GM21390 (cell line): ENCODE measurements around the gene CD248.
"Not testable (repeated sequence)": the region's sequence is repeated elsewhere in the genome, so short reads cannot be mapped to it uniquely, and the experiment has no call there.

Source experiments
- ATAC-seq: cut with Tn5 transposase; IDR thresholded peaks from one replicate; pipeline ENCODE4 v1.9.1; 2021; ENCODE audit not compliant: unreplicated experiment

The CD248 gene

DNA sequence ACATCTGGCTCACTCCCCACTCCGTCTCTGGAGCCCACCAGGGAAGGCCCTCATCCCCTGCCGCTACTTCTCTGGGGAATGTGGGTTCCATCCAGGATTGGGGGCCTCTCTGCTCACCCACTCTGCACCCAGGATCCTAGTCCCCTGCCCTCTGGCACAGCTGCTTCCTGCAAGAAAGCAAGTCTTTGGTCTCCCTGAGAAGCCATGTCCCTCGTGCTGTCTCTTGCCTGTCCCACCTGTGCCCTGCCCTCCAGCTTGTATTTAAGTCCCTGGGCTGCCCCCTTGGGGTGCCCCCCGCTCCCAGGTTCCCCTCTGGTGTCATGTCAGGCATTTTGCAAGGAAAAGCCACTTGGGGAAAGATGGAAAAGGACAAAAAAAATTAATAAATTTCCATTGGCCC, 39.8 kb downstream of the CD248 start:
- ATAC-seq = not testable (repeated sequence)

DNA sequence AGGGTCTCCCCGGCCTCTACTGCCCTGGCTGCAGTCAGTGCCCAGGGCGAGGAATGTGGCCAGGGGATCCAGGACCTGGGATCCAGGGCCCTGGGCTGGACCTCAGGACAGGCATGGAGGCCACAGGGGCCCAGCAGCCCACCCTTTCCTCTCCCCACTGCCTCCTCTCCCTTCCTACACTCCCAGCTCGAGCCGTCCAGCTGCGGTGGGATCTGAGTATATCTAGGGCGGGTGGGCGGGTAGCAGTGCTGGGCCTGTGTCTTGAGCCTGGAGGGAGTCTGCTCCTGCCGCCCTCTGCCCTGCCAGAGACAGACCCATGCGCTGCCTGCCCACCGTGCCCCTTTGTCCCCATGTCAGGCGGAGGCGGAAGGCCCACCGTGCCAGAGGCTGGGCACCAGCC, 40.2 kb downstream of the CD248 start:
- not testable (repeated sequence) for ATAC-seq

DNA sequence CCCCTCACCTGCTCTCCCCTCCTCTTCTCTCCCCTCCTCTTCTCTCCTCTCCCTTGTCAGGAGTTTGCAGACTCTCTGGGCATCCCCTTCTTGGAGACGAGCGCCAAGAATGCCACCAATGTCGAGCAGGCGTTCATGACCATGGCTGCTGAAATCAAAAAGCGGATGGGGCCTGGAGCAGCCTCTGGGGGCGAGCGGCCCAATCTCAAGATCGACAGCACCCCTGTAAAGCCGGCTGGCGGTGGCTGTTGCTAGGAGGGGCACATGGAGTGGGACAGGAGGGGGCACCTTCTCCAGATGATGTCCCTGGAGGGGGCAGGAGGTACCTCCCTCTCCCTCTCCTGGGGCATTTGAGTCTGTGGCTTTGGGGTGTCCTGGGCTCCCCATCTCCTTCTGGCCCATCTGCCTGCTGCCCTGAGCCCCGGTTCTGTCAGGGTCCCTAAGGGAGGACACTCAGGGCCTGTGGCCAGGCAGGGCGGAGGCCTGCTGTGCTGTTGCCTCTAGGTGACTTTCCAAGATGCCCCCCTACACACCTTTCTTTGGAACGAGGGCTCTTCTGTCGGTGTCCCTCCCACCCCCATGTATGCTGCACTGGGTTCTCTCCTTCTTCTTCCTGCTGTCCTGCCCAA, 40.7 kb downstream of the CD248 start:
- ATAC-seq = no peak

DNA sequence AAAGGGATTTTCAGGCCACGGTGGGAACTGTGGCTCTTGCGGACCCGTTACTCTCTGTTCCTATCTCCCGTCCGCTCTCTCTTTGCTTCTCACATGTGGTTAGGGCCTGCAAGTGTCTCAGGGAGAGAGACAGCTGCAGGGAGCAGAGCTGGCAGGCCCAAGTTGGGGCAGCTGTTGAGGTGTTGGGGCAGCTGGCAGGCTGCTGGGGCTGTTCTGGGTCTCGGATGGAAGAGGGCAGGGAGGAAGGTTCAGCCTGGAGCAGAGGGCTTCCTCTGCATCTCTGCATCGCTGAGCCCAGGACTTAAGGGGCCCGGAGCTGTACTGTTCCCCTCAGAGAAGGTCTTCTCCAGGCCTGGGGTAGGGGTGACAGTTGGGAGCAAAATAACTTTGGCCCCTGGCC, 41.4 kb downstream of the CD248 start:
- no peak for ATAC-seq

DNA sequence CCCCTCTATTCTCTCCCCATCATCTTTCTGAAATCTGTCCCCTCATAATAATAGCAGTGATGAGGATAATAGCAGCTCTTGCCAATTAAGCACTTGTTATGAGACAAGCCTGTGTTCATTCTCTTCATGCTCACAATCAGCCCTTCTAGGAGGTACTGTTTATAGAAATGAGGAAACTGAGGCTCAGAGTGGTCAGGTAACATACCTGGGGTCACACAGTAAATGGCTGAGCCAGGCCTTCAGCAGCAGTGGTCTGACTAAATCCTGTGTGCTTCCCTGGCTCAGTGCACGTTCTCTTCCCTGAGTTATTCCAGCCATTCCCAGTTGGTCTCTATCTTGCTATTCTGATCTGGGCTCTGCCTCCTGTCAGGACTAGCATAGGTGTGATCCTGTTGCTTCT, 42.6 kb downstream of the CD248 start:
- ATAC-seq = no peak

DNA sequence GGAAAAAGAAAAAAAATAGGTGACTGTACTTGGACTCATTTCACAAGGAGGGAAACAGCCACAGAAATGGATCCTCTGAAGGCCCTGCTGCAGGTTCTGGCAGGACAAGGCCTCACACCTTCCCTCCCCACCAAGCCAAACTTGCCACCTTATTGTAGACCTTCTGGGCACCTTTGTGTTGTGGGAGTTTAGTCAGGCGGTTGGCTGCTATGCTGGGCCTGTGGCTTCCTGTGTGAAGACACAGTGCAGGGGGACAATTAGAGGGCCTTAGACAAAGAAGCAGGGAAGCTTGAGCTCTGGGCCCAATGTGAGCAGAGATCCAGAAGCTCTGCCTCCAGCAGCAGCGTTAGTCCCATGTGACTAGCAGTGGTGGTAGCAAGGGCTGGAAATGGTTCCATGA, 44.2 kb downstream of the CD248 start:
- ATAC-seq = no peak

DNA sequence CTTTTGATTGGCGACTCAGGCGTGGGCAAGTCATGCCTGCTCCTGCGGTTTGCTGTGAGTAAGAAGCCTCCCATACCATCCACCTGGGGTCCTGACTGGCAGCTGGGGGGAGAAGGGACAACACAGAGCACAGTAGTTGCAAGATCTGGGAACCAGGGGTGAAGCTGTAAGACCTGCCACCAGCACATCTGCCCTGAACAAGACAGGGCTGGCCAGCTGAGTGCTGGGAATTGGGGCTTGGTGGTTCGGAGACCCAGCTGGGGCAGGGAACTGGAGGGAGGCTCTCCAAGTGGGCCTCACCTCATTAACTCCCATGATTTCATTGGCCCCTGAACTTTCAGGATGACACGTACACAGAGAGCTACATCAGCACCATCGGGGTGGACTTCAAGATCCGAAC, 45.0 kb downstream of the CD248 start:
- no peak for ATAC-seq

DNA sequence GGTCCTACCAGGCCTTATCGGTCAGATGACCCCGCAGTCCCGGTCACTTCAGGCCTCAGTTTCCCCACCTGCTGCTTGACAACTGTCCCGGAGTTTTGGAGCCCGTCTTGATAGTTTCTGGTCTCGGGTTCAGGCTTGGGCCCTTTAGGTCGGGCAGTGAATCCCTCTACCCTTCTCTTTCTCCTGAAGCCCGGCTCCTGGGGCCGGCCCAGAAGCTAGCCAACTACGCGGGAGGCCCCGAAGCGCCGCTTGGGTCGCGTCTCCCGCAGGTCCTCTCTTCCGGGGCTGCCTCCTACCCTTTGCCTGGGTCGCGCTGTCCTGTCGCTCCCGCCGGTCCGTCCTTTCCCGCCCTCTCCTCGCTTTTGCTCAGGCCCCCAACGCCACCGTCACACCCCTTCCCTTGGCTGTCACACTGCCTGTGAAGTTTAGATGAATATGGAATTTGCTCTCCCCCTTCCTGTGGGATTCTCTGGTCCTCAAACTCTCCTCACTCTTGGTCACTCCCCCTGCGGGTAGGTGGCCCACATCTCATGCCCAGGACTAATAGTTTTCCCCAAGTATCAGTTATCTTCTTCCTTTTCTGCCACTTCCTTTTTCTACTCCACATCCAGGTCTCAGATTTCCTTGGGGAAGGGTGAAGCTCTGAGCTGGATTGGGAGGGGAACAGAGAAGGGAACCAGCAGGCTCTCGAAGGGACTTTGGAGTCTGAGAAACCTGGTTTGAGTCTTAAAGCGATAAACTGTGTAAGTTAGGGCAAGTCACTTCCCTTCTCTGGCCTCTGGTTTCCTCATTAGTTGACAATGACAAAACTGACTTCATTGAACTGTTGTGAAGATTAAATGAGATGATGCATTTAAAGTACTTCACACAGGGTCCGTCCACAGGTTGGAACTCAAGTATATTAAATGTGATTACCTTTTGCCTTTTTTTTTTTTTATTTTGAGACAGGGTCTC, 47.6 kb downstream of the CD248 start:
- no peak for ATAC-seq

DNA sequence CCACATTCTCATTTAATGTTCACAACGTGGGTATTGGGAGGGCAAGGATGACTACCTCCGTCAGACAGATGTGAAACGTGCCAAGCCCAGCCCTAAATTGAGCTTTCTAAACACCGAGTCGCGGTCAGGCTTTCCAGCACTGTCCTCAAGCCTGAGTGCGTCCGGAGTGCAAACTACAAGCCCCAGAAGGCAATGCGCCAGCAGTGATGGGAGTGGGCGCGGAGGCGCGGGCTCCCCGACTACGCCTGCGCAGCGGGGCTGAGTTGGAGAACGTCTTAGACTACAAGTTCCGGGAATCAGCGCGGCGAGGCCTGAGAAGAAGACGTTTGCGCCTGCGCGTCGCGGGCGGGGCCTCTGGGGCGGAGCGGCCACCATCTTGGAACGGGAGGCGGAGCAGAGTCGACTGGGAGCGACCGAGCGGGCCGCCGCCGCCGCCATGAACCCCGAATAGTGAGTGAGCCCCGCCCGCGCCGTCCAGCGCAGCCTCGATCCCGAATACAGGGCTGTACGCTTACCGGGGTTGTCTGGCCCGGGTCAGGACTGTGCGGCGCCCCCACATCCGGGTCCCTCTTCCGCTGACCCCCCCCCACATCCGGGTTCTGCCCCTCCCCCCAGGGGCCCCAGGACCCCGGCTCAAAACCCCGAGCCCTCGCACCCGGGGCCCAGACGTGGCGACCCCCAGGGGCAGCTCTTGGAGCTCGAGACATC, 48.4 kb downstream of the CD248 start, which contains the start of gene RAB1B:
Gene RAB1B, plus strand, starts transcription at position 396 of the 708 bp plus-strand sequence. Its CDS starts 41 bp downstream, at position 437.
- peak; percentile 77 for ATAC-seq

DNA sequence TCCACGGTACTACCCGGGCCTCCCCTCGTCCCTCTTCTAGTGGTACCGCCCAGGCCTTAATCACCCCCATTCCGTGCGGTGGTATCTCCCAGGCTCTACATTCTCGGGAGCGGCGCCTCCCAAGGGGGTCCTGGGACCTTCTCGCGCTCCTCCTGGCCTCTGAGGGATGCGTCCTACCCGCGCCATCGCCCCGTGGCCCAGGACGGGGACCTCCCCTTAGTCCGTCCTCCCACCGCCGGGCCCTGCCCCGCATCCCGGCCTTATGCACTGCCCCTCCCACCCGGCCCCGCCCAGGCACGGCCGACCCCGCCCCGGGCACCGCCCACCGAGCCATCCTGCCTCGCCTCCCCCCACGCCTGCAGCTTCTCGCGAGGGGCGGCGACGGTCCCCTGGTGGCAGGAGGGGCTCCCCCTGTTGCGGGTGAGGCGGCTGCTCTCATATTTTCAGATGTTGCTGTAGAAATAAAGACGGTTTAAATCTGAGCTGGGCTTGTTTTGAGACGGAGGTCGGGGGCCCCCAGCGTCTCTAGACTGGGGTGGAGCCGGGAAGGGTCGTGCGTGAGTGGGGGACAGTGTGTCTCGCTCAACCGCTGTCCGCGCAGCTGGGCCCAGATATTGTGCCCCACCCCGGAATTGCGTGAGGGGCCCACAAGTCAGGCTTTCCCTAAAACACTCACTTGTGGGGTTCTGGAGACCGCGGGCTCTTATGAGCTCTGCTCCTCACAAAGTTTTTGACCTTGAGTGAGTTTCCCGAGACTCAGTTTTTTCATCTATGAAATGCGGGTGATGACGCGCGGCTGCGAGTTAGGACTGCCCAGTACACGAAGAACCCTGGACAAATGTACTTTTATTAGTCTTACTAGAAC, 49.2 kb downstream of the CD248 start:
- ATAC-seq = peak; percentile 45

DNA sequence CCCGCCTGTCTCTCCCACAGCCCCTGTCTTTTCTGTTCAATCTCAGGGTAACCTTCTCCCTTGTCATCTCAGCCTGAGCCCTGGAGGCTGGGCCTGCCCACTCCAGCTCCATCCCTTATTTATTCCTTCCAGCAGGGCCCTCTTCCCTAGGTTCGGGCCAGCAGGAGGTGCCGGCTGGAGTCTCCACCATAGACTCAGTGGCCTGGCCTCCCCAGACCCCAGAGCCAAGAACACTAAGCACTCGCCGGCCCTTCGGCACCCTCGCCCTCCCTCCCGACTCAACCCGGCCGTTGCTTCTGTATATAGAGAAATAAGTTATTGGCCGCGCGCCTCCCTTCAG, 49.8 kb downstream of the CD248 start:
- no peak for ATAC-seq

DNA sequence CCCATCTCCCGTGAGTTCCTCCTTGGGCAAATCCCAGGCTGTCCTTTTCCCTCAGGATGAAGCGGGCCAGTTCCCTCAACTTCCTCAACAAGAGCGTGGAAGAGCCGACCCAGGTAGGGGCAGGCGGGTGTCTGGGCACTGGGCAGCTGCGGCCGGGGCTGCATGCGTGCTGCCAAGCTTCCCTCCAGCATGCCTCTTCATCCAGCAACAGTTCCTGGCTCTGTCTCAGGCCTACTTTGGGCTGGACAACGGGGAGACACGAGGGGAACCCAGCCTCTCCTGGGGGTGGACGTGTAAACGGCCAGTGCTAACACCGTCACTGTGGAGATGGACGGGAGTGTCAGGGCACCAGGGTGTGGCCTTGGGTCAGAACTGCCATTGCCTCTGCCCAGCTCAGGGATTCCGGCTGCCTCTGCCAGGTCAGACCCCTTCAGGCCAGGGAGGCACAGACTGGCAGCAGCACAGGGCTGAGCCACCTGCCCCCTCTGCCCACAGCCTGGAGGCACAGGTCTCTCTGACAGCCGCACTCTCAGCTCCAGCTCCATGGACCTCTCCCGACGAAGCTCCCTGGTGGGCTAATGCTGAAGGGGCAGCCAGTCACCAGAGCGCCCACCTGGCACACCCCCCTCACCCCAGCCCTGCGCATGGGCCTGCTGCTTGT, 50.3 kb downstream of the CD248 start:
- ATAC-seq = no peak

DNA sequence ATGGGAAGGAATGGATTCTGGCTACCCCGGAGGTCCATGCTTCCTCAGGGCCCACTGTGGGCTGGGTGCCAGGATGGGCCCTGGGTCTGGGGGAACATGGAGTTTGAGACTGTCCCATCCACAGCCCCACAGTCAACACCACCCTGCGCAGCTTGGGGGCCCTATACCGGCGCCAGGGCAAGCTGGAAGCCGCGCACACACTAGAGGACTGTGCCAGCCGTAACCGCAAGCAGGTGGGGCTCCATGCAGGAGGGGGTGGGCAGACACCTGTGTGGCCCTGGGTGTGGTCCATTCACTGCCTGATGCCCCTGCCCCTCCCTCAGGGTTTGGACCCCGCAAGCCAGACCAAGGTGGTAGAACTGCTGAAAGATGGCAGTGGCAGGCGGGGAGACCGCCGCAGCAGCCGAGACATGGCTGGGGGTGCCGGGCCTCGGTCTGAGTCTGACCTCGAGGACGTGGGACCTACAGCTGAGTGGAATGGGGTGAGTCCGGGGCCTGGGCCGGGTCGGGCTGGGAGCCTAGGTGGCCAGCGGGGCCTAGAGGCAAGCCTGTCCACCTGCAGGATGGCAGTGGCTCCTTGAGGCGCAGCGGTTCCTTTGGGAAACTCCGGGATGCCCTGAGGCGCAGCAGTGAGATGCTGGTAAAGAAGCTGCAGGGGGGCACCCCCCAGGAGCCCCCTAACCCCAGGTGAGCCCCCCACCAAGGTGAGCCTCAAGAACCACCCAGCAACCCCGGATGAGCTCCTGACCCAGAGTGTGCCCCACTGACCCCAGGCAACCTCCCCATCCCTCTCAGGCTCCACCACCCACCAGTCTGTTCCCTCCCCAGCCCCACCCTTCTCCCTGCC, 51.1 kb downstream of the CD248 start:
- ATAC-seq = no peak

DNA sequence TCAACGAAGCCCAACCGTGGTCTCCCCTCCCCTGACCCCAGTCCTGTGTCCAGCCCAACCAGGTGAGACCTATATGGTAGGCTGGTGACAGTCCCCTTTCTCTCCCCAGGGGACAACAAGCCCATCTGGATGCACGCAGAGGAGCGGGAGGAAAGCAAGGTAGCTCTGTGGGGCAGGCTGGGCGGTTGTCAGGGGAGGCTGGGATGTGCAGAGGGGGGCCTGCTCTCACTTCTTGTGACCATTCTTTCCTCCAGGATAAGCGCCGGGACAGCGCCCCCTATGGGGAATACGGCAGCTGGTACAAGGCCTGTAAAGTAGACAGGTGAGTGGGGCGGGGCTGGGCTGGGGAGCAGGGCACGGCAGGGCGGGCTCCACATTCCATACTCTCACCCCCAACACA, 51.9 kb downstream of the CD248 start:
- no peak for ATAC-seq
